Hematopoietic multipotent progenitor cell treated with erythropoietin and hydrocortisone succinate and interleukin-3 and kit ligand, for 17 days (in vitro differentiated cells): ENCODE measurements around the gene DUSP18.
A peak's percentile ranks its signal among the peaks of the same experiment; 100 is the strongest.
"Not testable (repeated sequence)": the region's sequence is repeated elsewhere in the genome, so short reads cannot be mapped to it uniquely, and the experiment has no call there.

Source experiments
- DNase-seq: peaks from one replicate; pipeline ENCODE4 v3.0.0-alpha.2; 2015; ENCODE audit warnings: low spot score

DUSP18 gene

DNA sequence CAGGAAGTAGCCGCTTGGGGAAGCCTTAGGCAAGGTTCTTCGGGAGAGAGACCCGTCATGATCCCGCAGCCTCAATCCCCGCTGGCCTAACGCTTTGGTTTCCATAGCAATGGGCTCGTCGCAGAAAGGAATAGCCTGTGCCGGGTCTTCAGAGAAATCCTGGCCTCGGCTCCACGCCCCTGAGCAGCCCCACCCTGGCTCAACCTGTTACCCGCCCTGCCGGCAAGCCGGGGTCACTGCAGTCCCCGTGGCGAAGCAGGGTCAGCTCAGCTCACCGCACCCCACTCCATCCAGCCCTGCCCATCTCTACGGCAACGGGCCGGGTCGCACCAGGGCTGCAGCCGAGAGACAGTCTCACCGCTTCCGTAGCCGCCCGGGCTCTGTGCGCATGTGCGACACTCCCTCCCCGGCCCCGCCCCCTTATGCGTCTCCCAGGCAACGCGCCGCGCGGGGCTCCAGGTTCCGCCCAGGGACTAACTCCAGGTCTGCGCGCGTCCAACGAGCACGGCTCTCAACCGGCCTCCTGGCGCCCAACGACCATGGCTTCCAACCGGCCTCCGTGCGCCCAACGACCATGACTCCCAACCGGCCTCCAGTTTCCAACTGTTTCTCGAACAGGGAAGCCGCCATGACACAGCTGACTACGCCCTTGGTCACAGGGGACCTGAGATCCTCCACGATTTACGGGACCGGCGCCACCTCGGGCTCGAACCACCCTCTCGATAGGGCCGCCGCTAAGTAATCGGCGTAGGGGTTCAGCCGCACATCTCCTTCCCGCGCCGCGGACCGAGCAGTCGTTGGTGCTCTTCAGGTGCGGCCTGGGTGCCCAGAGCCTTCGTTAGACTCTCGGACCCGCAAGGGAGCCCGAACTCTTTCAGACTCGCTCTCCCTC lies at the start of gene DUSP18:
Gene DUSP18 (minus strand): TSS at position 382 of the 892 bp plus-strand sequence. CDS start 3,872 bp downstream, outside the sequence.
- DNase-seq = peak; percentile 96

DNA sequence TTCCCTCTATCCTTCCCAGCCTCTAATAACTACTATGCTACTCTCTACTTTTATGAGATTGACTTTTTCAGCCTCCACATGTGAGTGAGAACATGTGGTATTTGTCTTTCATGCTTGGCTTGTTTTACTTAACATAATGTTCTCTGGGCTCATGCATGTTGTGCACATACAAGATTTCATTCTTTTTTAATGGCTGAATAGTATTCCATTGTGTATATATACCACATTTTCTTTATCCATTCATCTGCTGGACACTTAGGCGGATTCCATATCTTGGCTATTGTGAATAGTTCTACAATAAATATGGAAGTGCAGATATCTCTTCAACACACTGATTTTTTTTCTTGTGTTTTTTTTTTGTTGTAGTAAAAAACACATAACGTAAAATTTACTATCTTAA lies 46.4 kb upstream of the DUSP18 start:
- no peak for DNase-seq

- no peak for DNase-seq
Measured at GRCh38 chr22:30712094-30712493, 44.4 kb upstream of the DUSP18 start.

GRCh38 chr22:30709980-30710379 lies 42.3 kb upstream of the DUSP18 start:
- DNase-seq = not testable (repeated sequence)

- no peak for DNase-seq
Measured at GRCh38 chr22:30705710-30706651, 38.3 kb upstream of the DUSP18 start.

- no peak for DNase-seq
Measured at GRCh38 chr22:30704978-30705377, 37.3 kb upstream of the DUSP18 start.

- no peak for DNase-seq
Measured at GRCh38 chr22:30702856-30703255, 35.2 kb upstream of the DUSP18 start.

DNA sequence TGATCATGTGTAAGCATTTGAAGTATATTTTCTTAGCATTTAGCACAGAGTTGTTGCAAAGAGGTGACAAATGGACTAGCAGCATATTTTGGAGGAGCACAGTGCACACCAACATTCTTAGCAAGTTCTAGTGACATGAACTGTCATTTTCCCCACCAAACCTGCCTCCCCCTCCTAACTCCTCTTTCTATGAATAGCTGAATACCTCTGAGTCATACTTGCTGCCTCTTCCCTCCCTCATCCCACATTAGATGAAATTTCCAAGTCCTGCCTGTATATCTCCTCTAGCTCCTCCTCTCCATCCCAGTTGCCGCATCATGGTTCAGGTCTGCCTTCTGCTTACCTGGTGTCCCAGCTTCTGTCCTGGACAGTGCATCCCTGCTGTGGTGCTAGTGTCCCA lies 34.2 kb upstream of the DUSP18 start:
- DNase-seq = no peak

- peak; percentile 18 for DNase-seq
Measured at GRCh38 chr22:30697975-30698374, 30.3 kb upstream of the DUSP18 start.

DNA sequence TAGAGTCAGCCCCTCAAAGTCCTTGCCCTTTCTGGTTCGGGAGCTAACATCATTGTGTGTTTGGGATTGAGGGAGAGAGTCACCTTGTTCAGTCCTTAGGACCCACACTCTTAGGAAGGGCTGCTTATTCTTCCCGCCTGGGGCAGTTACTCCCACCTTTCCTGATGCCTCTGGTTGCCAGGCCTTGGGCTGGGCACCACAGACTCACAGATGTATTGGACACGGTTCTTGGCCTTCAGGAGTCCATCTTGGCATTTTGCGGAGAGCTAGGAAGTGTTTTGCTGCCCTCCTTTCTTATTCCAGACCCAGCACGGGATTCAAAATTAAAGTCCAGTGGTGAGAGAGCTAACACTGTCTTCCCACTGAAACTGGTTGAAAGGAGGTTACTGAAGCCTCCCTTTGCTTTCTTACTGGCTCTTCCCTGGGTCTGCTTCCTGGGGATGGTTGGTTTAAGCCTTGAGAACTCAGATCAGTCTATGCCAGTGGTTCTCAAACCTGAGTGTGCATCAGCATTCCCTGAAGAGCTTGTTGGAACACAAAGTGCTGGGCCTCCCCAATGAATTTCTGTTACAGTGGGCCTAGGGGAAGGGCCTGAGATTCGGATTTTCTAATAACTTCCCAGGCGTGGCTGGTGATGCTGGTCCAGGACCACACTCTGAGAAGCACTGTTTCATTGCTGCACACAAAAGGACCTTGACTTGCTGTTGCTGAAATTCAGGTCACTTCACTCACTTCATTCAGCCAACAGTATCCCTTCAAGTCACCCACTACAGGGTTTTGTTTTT lies 28.4 kb upstream of the DUSP18 start:
- no peak for DNase-seq

- DNase-seq = no peak
Measured at GRCh38 chr22:30695351-30695851, 27.7 kb upstream of the DUSP18 start.

DNA sequence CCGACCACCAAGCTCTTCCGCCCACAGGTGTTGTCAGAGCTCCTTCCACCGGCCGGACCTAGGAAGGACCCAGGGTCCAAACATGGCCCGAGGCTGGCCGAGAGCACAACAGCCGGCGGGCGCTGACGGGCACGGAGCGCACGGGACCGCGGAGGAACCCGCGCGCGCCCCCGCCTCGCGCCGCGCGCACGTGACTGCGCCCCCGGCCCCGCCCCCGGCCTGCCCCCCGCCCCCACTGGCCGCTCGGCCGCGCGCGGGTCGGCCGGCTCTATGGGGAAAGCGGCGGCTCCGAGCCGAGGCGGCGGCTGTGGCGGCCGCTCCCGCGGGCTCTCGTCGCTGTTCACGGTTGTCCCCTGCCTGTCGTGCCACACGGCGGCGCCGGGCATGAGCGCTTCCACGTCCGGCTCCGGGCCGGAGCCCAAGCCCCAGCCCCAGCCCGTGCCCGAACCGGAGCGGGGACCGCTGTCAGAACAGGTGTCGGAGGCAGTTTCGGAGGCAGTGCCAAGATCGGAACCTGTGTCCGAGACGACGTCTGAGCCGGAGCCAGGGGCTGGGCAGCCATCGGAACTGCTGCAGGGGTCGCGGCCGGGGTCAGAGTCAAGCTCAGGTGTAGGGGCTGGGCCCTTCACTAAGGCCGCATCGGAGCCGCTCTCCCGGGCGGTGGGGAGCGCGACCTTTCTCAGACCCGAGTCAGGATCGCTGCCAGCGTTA lies 27.1 kb upstream of the DUSP18 start, which contains the start of gene OSBP2:
Gene OSBP2 (plus strand): TSS at position 235 of the 711 bp plus-strand sequence. CDS start 36 bp downstream, at position 271.
- DNase-seq = no peak

DNA sequence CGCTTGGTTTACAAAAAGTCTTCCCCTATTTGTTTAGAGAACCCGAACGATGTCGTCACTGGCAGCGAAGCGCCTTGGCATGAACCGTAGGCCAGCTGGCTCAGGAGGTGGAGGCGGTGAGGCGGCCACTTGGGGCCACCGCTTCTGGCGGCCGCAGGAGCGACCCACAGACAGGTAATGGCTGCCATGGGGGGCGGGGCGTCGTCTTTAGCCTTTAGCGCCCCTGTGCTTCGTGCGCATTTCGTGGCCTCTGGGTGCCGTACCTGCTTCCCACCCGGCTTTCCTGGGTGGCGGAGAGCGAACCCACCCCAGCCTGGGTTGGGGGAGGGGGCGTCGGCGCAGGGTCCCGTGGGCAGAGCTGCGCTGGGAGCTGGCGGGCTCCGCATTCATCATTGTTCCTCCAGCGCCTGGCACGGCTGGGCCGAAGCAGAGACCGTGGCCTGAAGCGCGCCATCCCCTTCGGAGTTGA lies 26.5 kb upstream of the DUSP18 start:
- no peak for DNase-seq

DNA sequence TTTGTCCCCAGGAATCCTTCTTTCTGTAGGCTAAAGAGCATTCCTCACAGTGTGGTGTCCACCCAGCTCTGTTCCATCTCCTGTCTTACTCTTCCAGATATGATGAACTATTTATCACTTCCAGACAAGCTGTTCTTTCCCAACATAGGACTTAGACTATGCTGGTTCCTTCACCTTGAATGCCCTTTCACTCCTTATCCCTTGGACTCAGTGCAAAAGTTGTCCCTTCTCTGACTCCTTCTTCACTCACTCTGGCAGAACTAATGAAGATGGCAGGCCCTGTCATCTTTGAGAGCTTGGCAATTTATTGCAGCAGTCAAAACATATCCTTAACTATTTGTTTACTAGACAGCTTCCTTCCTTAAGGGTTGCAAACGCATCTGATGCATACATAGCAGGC lies 23.5 kb upstream of the DUSP18 start:
- no peak for DNase-seq

DNA sequence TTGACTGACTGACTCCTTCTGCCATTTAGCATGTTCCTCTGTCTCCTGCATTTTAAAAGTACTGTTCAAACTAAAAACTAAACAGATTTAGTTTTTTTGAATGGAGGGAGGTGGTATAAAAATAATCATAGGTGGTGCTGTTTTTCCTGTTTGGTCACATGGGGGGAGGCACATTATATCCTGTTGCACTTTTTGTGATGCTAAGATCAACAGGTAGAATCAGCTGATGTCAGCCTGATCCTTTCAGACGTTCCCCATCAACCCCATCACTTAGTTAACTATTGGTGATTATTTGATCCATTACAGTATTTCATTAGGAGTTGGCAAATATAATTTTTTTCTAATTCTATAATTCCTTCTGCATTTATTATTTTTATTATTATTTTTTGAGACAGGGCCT lies 21.9 kb upstream of the DUSP18 start:
- no peak for DNase-seq

DNA sequence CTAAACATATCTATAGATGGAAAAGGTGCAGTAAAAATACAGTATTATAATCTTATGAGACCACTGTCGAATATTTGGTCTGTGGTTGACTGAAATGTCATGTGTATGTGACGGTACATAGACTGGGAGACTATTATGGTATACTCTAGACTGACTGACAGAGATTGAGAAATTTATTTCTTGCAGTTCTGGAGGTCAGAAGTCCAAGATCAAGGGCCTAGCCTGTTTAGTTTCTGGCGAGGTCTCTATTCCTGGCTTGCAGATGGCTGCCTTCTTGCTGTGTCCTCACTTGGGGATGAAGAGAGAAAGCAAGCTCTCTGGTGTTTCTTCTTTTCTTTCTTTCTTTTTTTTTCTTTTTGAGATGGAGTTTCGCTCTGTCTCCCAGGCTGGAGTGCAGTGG lies 19.7 kb upstream of the DUSP18 start:
- DNase-seq = no peak

DNA sequence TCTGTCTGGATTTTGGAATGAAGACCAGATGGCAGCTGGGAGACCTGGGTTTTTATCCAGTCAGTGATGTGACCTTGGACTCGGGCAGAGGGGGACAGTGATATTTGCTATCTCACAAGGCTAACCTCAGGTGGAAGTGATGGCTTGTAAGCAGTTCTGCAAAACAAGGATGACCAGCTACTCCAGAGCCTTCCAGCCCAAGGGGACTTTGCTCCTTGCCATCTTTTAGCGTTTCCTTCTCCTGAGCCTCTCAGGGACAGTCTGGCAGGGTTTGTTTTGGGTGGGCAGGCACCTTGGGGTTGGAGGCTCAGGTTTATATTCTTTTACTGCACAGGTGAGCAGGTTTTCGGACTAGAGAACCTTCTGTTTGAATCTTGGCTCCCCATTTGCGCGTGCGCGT lies 17.5 kb upstream of the DUSP18 start:
- DNase-seq = no peak

DNA sequence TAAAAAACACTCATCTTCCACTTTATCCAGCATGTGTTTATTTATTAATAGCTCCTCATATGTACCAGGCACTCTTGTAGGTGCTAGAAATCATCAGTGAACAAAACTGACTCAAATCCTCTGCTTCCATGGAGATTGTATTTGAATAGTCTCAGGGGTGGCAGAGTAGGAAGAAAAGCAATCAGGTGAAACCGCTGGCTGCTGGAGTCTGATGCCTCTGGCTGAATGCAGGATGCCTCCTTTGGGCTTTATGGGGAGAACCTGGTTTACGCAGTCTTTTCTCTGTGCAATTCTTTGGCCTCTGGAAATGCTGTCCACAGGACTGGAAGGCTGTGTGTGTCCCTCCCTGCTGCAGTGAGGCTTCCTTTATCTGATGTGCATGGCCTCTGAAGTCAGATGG lies 14.2 kb upstream of the DUSP18 start:
- no peak for DNase-seq

- no peak for DNase-seq
Measured at GRCh38 chr22:30680991-30681770, 13.5 kb upstream of the DUSP18 start.
